SK-MEL-5 (cell line): ENCODE measurements around the gene ECHS1. TPM values are rescaled to one million over a fixed set of nuclear protein-coding genes. Genes with fewer than 3 reads are reported as not detected.

ENCODE experiments used
- DNase-seq: peaks from one replicate; pipeline ENCODE4 v3.0.0-alpha.2; 2016; ENCODE audit warnings: low read depth, low spot score
- in situ Hi-C: cut with HindIII; loops from 2 replicates; pipeline ENCODE4 v1.10.0; 2016; ENCODE audit warnings: low sequenced_read_pairs, high pct_unique_total_duplicates, low pct_unique_long_range_greater_than_20kb
- total RNA-seq: library from RNA; depleted of rRNA; stranded (reverse); fragments of >200 nt; shearing (Covaris generic); gene quantifications from 2 replicates; pipeline ENCODE4 v1.2.3, GENCODE V29; 2014

The ECHS1 gene
- total RNA-seq, 1 experiment from 2014 or later = 90.4 TPM

GRCh38 chr10:133366130-133366478 is 7.0 kb downstream of the ECHS1 start:
- DNase-seq = no peak
- in situ Hi-C loops = no loop called here

GRCh38 chr10:133365461-133366129 is 7.6 kb downstream of the ECHS1 start:
- no peak for DNase-seq

GRCh38 chr10:133364645-133365431 is 8.3 kb downstream of the ECHS1 start:
- in situ Hi-C loops = no loop called here
- no peak for DNase-seq

More at GRCh38 chr10:133365461-133366129, 7.6 kb downstream of the ECHS1 start:
- in situ Hi-C loops = no loop called here

- DNase-seq = no peak
- in situ Hi-C loops = no loop called here
These were observed 10.3 kb downstream of the ECHS1 start for GRCh38 chr10:133362846-133363245.

- in situ Hi-C loops = no loop called here
- DNase-seq = no peak
These were observed 11.2 kb downstream of the ECHS1 start for GRCh38 chr10:133361773-133362441.

GRCh38 chr10:133361227-133361626 is 11.9 kb downstream of the ECHS1 start:
- in situ Hi-C loops = no loop called here
- no peak for DNase-seq

- in situ Hi-C loops = no loop called here
- no peak for DNase-seq
These were observed 13.1 kb downstream of the ECHS1 start for GRCh38 chr10:133359972-133360610.

GRCh38 chr10:133359554-133359971 is 13.6 kb downstream of the ECHS1 start:
- in situ Hi-C loops = no loop called here
- no peak for DNase-seq

GRCh38 chr10:133358925-133359310 is 14.2 kb downstream of the ECHS1 start:
- in situ Hi-C loops = no loop called here
- no peak for DNase-seq

- no peak for DNase-seq
- in situ Hi-C loops = no loop called here
These were observed 14.8 kb downstream of the ECHS1 start for GRCh38 chr10:133358162-133358924.

GRCh38 chr10:133357285-133358161 is 15.6 kb downstream of the ECHS1 start, which contains the start of gene FUOM:
Gene FUOM, minus strand, starts transcription at chr10:133358019. Its CDS starts 12 bp downstream, at chr10:133358007.
- in situ Hi-C loops = no loop called here
- DNase-seq = peak; percentile 58

- DNase-seq = no peak
- in situ Hi-C loops = no loop called here
These were observed 16.4 kb downstream of the ECHS1 start for GRCh38 chr10:133356549-133357284.

- in situ Hi-C loops = no loop called here
- DNase-seq = no peak
These were observed 17.2 kb downstream of the ECHS1 start for GRCh38 chr10:133355991-133356390.

- no peak for DNase-seq
- in situ Hi-C loops = no loop called here
These were observed 17.9 kb downstream of the ECHS1 start for GRCh38 chr10:133355266-133355665.

- no peak for DNase-seq
- in situ Hi-C loops = no loop called here
These were observed 18.4 kb downstream of the ECHS1 start for GRCh38 chr10:133354672-133355240.
